Mesodermal cell (in vitro differentiated cells): ENCODE results near the gene CYTH4.

Experiments used
- H3K27ac ChIP-seq: 2 replicates; pipeline ENCODE4 v1.7.0; 2013; ENCODE audit warnings: mild to moderate bottlenecking, low read depth, low read length, moderate library complexity; ENCODE audit not compliant: severe bottlenecking
- H3K36me3 ChIP-seq: 2 replicates; pipeline ENCODE4 v1.7.1; 2013; ENCODE audit warnings: mild to moderate bottlenecking, low read length, moderate library complexity; ENCODE audit not compliant: control insufficient read depth, insufficient read depth
- H3K4me1 ChIP-seq: one replicate; pipeline ENCODE4 v1.7.1; 2013; ENCODE audit warnings: mild to moderate bottlenecking, low read length; ENCODE audit not compliant: insufficient read depth, control insufficient read depth, poor library complexity, severe bottlenecking
- H3K4me3 ChIP-seq: 2 replicates; pipeline ENCODE4 v1.7.0; 2013; ENCODE audit warnings: low read length, control low read depth, mild to moderate bottlenecking; ENCODE audit not compliant: insufficient read depth, poor library complexity, severe bottlenecking; ENCODE audit errors: extremely low read depth
- H3K9me3 ChIP-seq: 2 replicates; pipeline ENCODE4 v1.7.1; 2013; ENCODE audit warnings: mild to moderate bottlenecking, low read length, moderate library complexity; ENCODE audit not compliant: control insufficient read depth
- WGBS, 2 experiments: methylation state at CpG; one replicate each; pipeline ENCODE4 v1.1.5; 2013; ENCODE audit warnings: missing lambda C conversion rate in 2 of 2; ENCODE audit not compliant: insufficient coverage in 2 of 2; 5-methylcytosine and 5-hydroxymethylcytosine counted together

The CYTH4 gene

GRCh38 chr22:37357446-37358075 lies 75.3 kb downstream of the CYTH4 start:
- Histone ChIP-seq H3K27ac (no peak overlapping the region), H3K4me1 (no peaks in the 10 kb centered on the region), H3K9me3 (no peaks in the 10 kb centered on the region), H3K4me3 (no peak overlapping the region), H3K36me3 (no peaks in the 10 kb centered on the region)
- 89 to 92% methylated on average over 9 to 10 of the region's 10 CpGs for WGBS, 2 experiments

GRCh38 chr22:37358386-37358785 lies 76.1 kb downstream of the CYTH4 start:
- Histone ChIP-seq H3K9me3 (no peaks in the 10 kb centered on the region), H3K4me3 (no peak overlapping the region), H3K4me1 (peaks cover under 1% of the 10 kb centered on the region), H3K27ac (no peak overlapping the region), H3K36me3 (no peaks in the 10 kb centered on the region)
- 97% methylated on average over 10 to 11 of the region's 11 CpGs for WGBS, 2 experiments

GRCh38 chr22:37358917-37359316 lies 76.6 kb downstream of the CYTH4 start:
- H3K27ac ChIP-seq, result no peak overlapping the region
- H3K36me3 ChIP-seq, result no peaks in the 10 kb centered on the region
- no peaks in the 10 kb centered on the region for H3K9me3 ChIP-seq
- no peak overlapping the region for H3K4me3 ChIP-seq
- WGBS, 2 experiments, result 64 to 78% methylated on average over 6 to 8 of the region's 8 CpGs
- peaks cover 4% of the 10 kb centered on the region for H3K4me1 ChIP-seq

- no peak overlapping the region for H3K27ac ChIP-seq
- no peaks in the 10 kb centered on the region for H3K9me3 ChIP-seq
- no peaks in the 10 kb centered on the region for H3K36me3 ChIP-seq
- H3K4me3 ChIP-seq, result no peak overlapping the region
- H3K4me1 ChIP-seq, result peaks cover 7% of the 10 kb centered on the region
- 100% methylated on average over 2 of the region's 3 CpGs for WGBS, 2 experiments
Measured at GRCh38 chr22:37362621-37363020, 80.3 kb downstream of the CYTH4 start.

- Histone ChIP-seq H3K27ac (no peak overlapping the region), H3K4me1 (peaks cover 7% of the 10 kb centered on the region), H3K9me3 (no peaks in the 10 kb centered on the region), H3K36me3 (no peaks in the 10 kb centered on the region), H3K4me3 (no peak overlapping the region)
- 90 to 94% methylated on average over 13 to 14 of the region's 15 CpGs for WGBS, 2 experiments
Measured at GRCh38 chr22:37363261-37363992, 81.1 kb downstream of the CYTH4 start.
